Stimulated activated CD4-positive, alpha-beta T cell treated with anti-CD3 and anti-CD28 coated beads, Interleukin-1b, Interleukin-23, amount 100 ng/mL, for 48 hours (primary cell): ENCODE data around the gene ZFYVE21.

Experiments used
- DNase-seq: peaks from one replicate; pipeline ENCODE4 v3.0.0-alpha.2; 2020

ZFYVE21 gene

GRCh38 chr14:103706551-103707328, 8.9 kb upstream of the ZFYVE21 start:
- no peak for DNase-seq

GRCh38 chr14:103707329-103708263, 8.0 kb upstream of the ZFYVE21 start:
- DNase-seq, result no peak

- no peak for DNase-seq
Observed at GRCh38 chr14:103708750-103709187, 6.8 kb upstream of the ZFYVE21 start.

GRCh38 chr14:103709814-103710213, 5.8 kb upstream of the ZFYVE21 start:
- no peak for DNase-seq

GRCh38 chr14:103710771-103711377, 4.7 kb upstream of the ZFYVE21 start:
- no peak for DNase-seq

- no peak for DNase-seq
Observed at GRCh38 chr14:103711516-103712431, 3.8 kb upstream of the ZFYVE21 start.

- DNase-seq, result no peak
Observed at GRCh38 chr14:103712633-103713247, 2.9 kb upstream of the ZFYVE21 start.

GRCh38 chr14:103713304-103714062, 2.1 kb upstream of the ZFYVE21 start:
- no peak for DNase-seq

GRCh38 chr14:103714063-103714724, 1.4 kb upstream of the ZFYVE21 start:
- DNase-seq, result no peak

GRCh38 chr14:103716091-103716801, 636 bp downstream of the ZFYVE21 start:
- DNase-seq, result no peak

GRCh38 chr14:103716899-103717411, 1.3 kb downstream of the ZFYVE21 start:
- DNase-seq, result no peak

GRCh38 chr14:103718572-103718971, 3.0 kb downstream of the ZFYVE21 start:
- DNase-seq, result no peak

- DNase-seq, result no peak
Observed at GRCh38 chr14:103719751-103720150, 4.1 kb downstream of the ZFYVE21 start.

- peak; percentile 26 for DNase-seq
Observed at GRCh38 chr14:103721334-103722120, 5.9 kb downstream of the ZFYVE21 start.

- no peak for DNase-seq
Observed at GRCh38 chr14:103723748-103724081, 8.1 kb downstream of the ZFYVE21 start.

- no peak for DNase-seq
Observed at GRCh38 chr14:103724116-103724515, 8.5 kb downstream of the ZFYVE21 start.

- DNase-seq, result no peak
Observed at GRCh38 chr14:103725001-103725682, 9.5 kb downstream of the ZFYVE21 start.

- no peak for DNase-seq
Observed at GRCh38 chr14:103725739-103726395, 10.3 kb downstream of the ZFYVE21 start.
